Caco-2 (cell line): ENCODE data around the gene CHPT1. TPM values are rescaled to one million over a fixed set of nuclear protein-coding genes. Genes with fewer than 3 reads are reported as not detected.

Source experiments
- BruUV-seq: library from RNA; stranded (reverse); fragments of 400-500 nt; replicated peaks from 2 replicates; lab custom pipeline; 2021; lab: Mats Ljungman, UMichigan
- CTCF ChIA-PET: fragments of 300-600 bp; sonication (Branson Sonifier 250); formaldehyde crosslinking; loops from one replicate; lab custom pipeline; 2022; ENCODE audit warnings: antibody characterized with exemption; lab: Charles Lee
- POLR2A ChIA-PET: fragments of 300-600 bp; sonication (Branson Sonifier 250); formaldehyde crosslinking; loops from one replicate; lab custom pipeline; 2022; ENCODE audit warnings: antibody characterized with exemption; lab: Charles Lee
- DNase-seq, 2 experiments: peaks; one replicate each; pipeline versions ENCODE4 v3.0.0 to v3.0.0-alpha.2; 2020 to 2022
- H3K27me3 ChIP-seq: replicated peaks from 2 replicates; pipeline ENCODE4 v1.6.0; 2011; ENCODE audit warnings: low read length; ENCODE audit not compliant: control insufficient read depth, insufficient read depth
- H3K36me3 ChIP-seq: 2 replicates; pipeline ENCODE4 v1.5.1; 2011; ENCODE audit warnings: low read length; ENCODE audit not compliant: control insufficient read depth, insufficient read depth
- H3K4me1 ChIP-seq: fragments of 250-450 bp; sonication (Bioruptor Pico); 2 replicates; pipeline ENCODE4 v1.5.1; 2020; ENCODE audit warnings: mild to moderate bottlenecking
- H3K4me3 ChIP-seq: 2 replicates; pipeline ENCODE4 v1.5.1; 2011; ENCODE audit warnings: low read depth, mild to moderate bottlenecking, control low read depth, low read length
- H3K9me3 ChIP-seq: fragments of 250-450 bp; sonication (Bioruptor Pico); 2 replicates; pipeline ENCODE4 v1.5.1; 2020; ENCODE audit warnings: mild to moderate bottlenecking, moderate library complexity
- H3K27ac Mint-ChIP-seq: one replicate; pipeline ENCODE4 v1.8.0; 2022; ENCODE audit warnings: mixed read lengths; ENCODE audit not compliant: unreplicated experiment
- H3K27me3 Mint-ChIP-seq: one replicate; pipeline ENCODE4 v1.8.0; 2022; ENCODE audit warnings: mixed read lengths; ENCODE audit not compliant: insufficient read depth, unreplicated experiment
- H3K36me3 Mint-ChIP-seq: one replicate; pipeline ENCODE4 v1.8.0; 2022; ENCODE audit warnings: mild to moderate bottlenecking, mixed read lengths; ENCODE audit not compliant: insufficient read depth, unreplicated experiment
- H3K4me1 Mint-ChIP-seq: one replicate; pipeline ENCODE4 v1.8.0; 2022; ENCODE audit warnings: low read depth, mixed read lengths; ENCODE audit not compliant: unreplicated experiment
- H3K4me3 Mint-ChIP-seq: one replicate; pipeline ENCODE4 v1.8.0; 2022; ENCODE audit warnings: mild to moderate bottlenecking, moderate library complexity, mixed read lengths; ENCODE audit not compliant: unreplicated experiment
- H3K9me3 Mint-ChIP-seq: one replicate; pipeline ENCODE4 v1.8.0; 2022; ENCODE audit warnings: mixed read lengths; ENCODE audit not compliant: unreplicated experiment
- CTCF ChIP-seq, 2 experiments: fragments of 200-600 bp in 1 of 2; IDR thresholded peaks; 1 replicate in 1 of 2; 2 replicates in 1 of 2; pipeline versions ENCODE4 v1.5.1 to v1.8.0; 2011 to 2022; ENCODE audit warnings: antibody characterized with exemption in 1 of 2, control low read depth in 1 of 2, inconsistent platforms in 1 of 2, low read depth in 1 of 2, low read length in 1 of 2, mild to moderate bottlenecking in 1 of 2, moderate library complexity in 1 of 2; ENCODE audit not compliant: insufficient read depth in 1 of 2, severe bottlenecking in 1 of 2, unreplicated experiment in 1 of 2
- intact Hi-C: fragments of 100-400 bp; cut with micrococcal nuclease; formaldehyde crosslinking; loops from one replicate; pipeline ENCODE4 v1.10.0; 2022; ENCODE audit not compliant: unreplicated experiment
- total RNA-seq: library from RNA; stranded (reverse); gene quantifications from 2 replicates; pipeline ENCODE4 v1.2.3, GENCODE V29; 2022

Gene CHPT1
- total RNA-seq, 1 experiment from 2014 or later = 54.6 TPM

DNA sequence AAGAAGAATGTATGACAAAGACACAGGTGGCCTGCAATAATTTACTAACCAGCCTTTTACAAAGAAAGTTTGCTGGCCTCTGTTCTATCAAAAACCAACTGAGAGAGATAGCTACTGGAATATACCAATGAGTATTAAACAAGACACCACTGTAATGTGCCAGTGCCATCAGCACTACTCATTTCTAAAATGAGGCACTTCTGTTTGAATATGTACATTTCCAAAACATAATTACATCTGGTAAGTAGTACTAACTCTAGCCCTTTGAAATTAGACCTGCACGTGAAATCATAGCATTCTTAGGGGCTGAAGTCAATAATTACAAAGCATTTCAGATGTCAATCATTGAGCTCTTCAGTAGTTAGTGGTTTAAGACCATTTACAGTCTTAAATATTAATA is 48.8 kb downstream of the CHPT1 start:
- BruUV-seq = TSS peak; percentile 26

DNA sequence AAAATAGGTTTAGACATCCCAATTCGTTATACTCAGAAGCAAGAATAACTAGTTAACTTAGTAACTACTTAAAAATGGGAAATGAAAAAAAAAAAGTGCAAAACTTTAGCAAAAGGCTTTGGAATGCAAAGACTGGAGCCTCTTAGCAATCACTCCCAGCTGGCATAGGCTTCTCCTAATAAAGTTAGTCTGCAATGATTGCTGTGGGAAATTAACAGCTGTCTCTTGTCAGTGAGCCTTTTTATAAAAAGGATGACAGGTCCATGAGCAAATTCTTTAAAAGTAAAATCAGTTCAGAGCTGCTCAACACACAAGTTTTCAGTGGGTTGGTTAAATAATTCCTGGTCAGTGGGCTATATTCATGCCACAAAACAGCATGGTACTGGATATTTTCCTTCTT is 49.2 kb downstream of the CHPT1 start:
- 0 out of 2 replicates have a peak, but pooled peaks cover 3% of the 10 kb centered on the region for H3K9me3 ChIP-seq
- no peak overlapping the region for H3K27ac Mint-ChIP-seq
- no peaks in the 10 kb centered on the region for H3K9me3 Mint-ChIP-seq
- BruUV-seq = no TSS peak
- peaks cover 45% of the 10 kb centered on the region for H3K36me3 Mint-ChIP-seq
- no peak overlapping the region for H3K4me3 ChIP-seq
- H3K4me1 Mint-ChIP-seq = no peaks in the 10 kb centered on the region
- no peaks in the 10 kb centered on the region for H3K4me1 ChIP-seq
- intact Hi-C loops = no loop called here
- no peak for DNase-seq
- CTCF ChIA-PET = no interaction called here
- no peaks in the 10 kb centered on the region for H3K27me3 ChIP-seq
- H3K36me3 ChIP-seq = peaks cover 1% of the 10 kb centered on the region
- POLR2A ChIA-PET = no interaction called here
- no peak overlapping the region for H3K4me3 Mint-ChIP-seq
- no peaks in the 10 kb centered on the region for H3K27me3 Mint-ChIP-seq
- no peak for TF ChIP-seq CTCF (IDR thresholded peaks at IDR 0.05; ENCODE audit: insufficient read depth in 1 of 2, low read depth in 1 of 2, low read length in 1 of 2, severe bottlenecking in 1 of 2, unreplicated experiment in 1 of 2)

More for the DNA sequence above, 48.8 kb downstream of the CHPT1 start:
- CTCF ChIA-PET = no interaction called here
- Histone ChIP-seq H3K9me3 (0 out of 2 replicates have a peak, but pooled peaks cover 3% of the 10 kb centered on the region), H3K27me3 (no peaks in the 10 kb centered on the region), H3K36me3 (peaks cover 1% of the 10 kb centered on the region), H3K4me1 (no peaks in the 10 kb centered on the region), H3K4me3 (no peak overlapping the region)
- Mint-ChIP-seq H3K9me3 (no peaks in the 10 kb centered on the region), H3K36me3 (peaks cover 45% of the 10 kb centered on the region), H3K4me3 (no peak overlapping the region), H3K27me3 (no peaks in the 10 kb centered on the region), H3K27ac (no peak overlapping the region), H3K4me1 (no peaks in the 10 kb centered on the region)
- DNase-seq = no peak
- TF ChIP-seq CTCF (IDR thresholded peaks at IDR 0.05; ENCODE audit: insufficient read depth in 1 of 2, low read depth in 1 of 2, low read length in 1 of 2, severe bottlenecking in 1 of 2, unreplicated experiment in 1 of 2) = no peak
- POLR2A ChIA-PET = no interaction called here
- intact Hi-C loops = no loop called here

DNA sequence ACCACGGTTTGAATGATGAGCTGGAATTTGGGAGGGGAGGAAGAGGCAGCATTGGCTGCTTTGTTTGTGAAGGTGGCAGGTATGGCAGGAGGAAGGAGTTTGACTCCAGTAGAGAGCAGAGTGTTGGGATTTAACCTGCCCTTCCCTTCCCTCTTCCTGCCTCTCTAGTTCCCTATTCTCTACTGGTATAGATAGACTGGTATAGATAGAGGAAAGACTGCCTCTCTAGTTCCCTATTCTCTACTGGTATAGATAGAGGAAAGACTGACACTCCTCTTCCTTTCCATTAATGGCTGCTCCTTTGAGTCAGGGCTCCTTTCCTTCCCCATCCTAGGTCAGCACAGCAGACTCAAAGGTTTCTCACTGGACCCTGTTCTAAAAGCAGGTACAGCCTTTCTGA is 50.3 kb downstream of the CHPT1 start:
- BruUV-seq = no TSS peak
- Mint-ChIP-seq H3K27ac (no peak overlapping the region), H3K9me3 (no peaks in the 10 kb centered on the region), H3K27me3 (no peaks in the 10 kb centered on the region), H3K4me1 (no peaks in the 10 kb centered on the region), H3K4me3 (no peak overlapping the region), H3K36me3 (peaks cover 42% of the 10 kb centered on the region)
- 0 out of 2 replicates have a peak, but pooled peaks cover 3% of the 10 kb centered on the region for H3K9me3 ChIP-seq
- H3K4me3 ChIP-seq = no peak overlapping the region
- H3K27me3 ChIP-seq = no peaks in the 10 kb centered on the region
- ChIA-PET POLR2A (no interaction called here), CTCF (no interaction called here)
- no peak for DNase-seq
- H3K4me1 ChIP-seq = no peaks in the 10 kb centered on the region
- intact Hi-C loops = no loop called here
- H3K36me3 ChIP-seq = peaks cover 1% of the 10 kb centered on the region
- no peak for TF ChIP-seq CTCF (IDR thresholded peaks at IDR 0.05; ENCODE audit: insufficient read depth in 1 of 2, low read depth in 1 of 2, low read length in 1 of 2, severe bottlenecking in 1 of 2, unreplicated experiment in 1 of 2)
